OCI-LY1 (cell line): ENCODE data around the gene SLAMF1.

ENCODE experiments used
- H2AFZ ChIP-seq: fragments of 200-600 bp; sonication (generic), shearing (Covaris generic); 2 replicates; pipeline ENCODE4 v1.6.0; 2014; ENCODE audit warnings: antibody characterized with exemption, mild to moderate bottlenecking, low read length
- H3F3A ChIP-seq: fragments of 200-600 bp; sonication (generic), shearing (Covaris generic); 2 replicates; pipeline ENCODE4 v1.6.0; 2014; ENCODE audit warnings: mild to moderate bottlenecking, antibody characterized with exemption, low read length, moderate library complexity; ENCODE audit not compliant: insufficient read depth
- H3K27ac ChIP-seq: fragments of 200-600 bp; sonication (generic); 2 replicates; pipeline ENCODE4 v1.5.1; 2014; ENCODE audit warnings: low read length, mixed run types, mild to moderate bottlenecking, low read depth; ENCODE audit not compliant: poor library complexity, severe bottlenecking
- H3K27me3 ChIP-seq: fragments of 200-600 bp; sonication (generic); 2 replicates; pipeline ENCODE4 v1.6.0; 2014; ENCODE audit warnings: antibody characterized with exemption, mild to moderate bottlenecking, low read length, moderate library complexity; ENCODE audit not compliant: insufficient read depth
- H3K36me3 ChIP-seq: fragments of 200-600 bp; sonication (generic); 2 replicates; pipeline ENCODE4 v1.6.1; 2014; ENCODE audit warnings: mild to moderate bottlenecking, antibody characterized with exemption, low read length, moderate library complexity, mixed read lengths; ENCODE audit not compliant: insufficient read depth
- H3K4me1 ChIP-seq: fragments of 200-600 bp; sonication (generic); 2 replicates; pipeline ENCODE4 v1.5.1; 2014; ENCODE audit warnings: mild to moderate bottlenecking, low read length, moderate library complexity; ENCODE audit not compliant: insufficient read depth, severe bottlenecking
- H3K4me2 ChIP-seq: fragments of 200-600 bp; sonication (generic), shearing (Covaris generic); 2 replicates; pipeline ENCODE4 v1.6.1; 2014; ENCODE audit warnings: low read length
- H3K4me3 ChIP-seq: fragments of 200-600 bp; sonication (generic); 2 replicates; pipeline ENCODE4 v1.5.1; 2014; ENCODE audit warnings: low read length, low read depth, mild to moderate bottlenecking, mixed read lengths; ENCODE audit not compliant: poor library complexity, severe bottlenecking
- H3K79me2 ChIP-seq: fragments of 200-600 bp; shearing (Covaris generic); 2 replicates; pipeline ENCODE4 v1.6.1; 2016; ENCODE audit warnings: mixed run types, low read length, mixed read lengths; ENCODE audit not compliant: insufficient read depth
- H3K9ac ChIP-seq: fragments of 200-600 bp; sonication (generic), shearing (Covaris generic); 2 replicates; pipeline ENCODE4 v1.6.1; 2014; ENCODE audit warnings: mild to moderate bottlenecking, low read length, mixed read lengths
- H3K9me2 ChIP-seq: fragments of 200-600 bp; sonication (generic), shearing (Covaris generic); 2 replicates; pipeline ENCODE4 v1.6.1; 2014; ENCODE audit warnings: low read depth, mild to moderate bottlenecking, low read length, mixed read lengths
- H3K9me3 ChIP-seq: fragments of 200-600 bp; shearing (Covaris generic); 2 replicates; pipeline ENCODE4 v1.6.1; 2014; ENCODE audit warnings: low read length, mixed read lengths
- H4K20me1 ChIP-seq: fragments of 200-600 bp; sonication (generic), shearing (Covaris generic); 2 replicates; pipeline ENCODE4 v1.6.0; 2016; ENCODE audit warnings: mild to moderate bottlenecking, low read length; ENCODE audit not compliant: insufficient read depth
- EZH2 ChIP-seq: fragments of 200-600 bp; sonication (generic), shearing (Covaris generic); IDR thresholded peaks from 2 replicates; pipeline ENCODE4 v1.8.0; 2017; ENCODE audit warnings: borderline replicate concordance, mixed run types, mild to moderate bottlenecking, antibody characterized with exemption, low read length, moderate library complexity, mixed read lengths
- TF ChIP-seq, protein P1 (sequence below): fragments of 200-600 bp; sonication (generic), shearing (Covaris generic); IDR thresholded peaks from 2 replicates; pipeline ENCODE4 v1.5.1; 2017; ENCODE audit warnings: mild to moderate bottlenecking, antibody characterized with exemption, low read length, moderate library complexity, mixed read lengths

The SLAMF1 gene

GRCh38 chr1:160634543-160635491, 12.0 kb downstream of the SLAMF1 start:
- Histone ChIP-seq H3K9ac (no peak overlapping the region), H3K27me3 (no peaks in the 10 kb centered on the region), H3K9me3 (no peaks in the 10 kb centered on the region), H4K20me1 (no peaks in the 10 kb centered on the region), H3K4me2 (no peak overlapping the region), H2AFZ (no peak overlapping the region), H3K4me1 (peaks cover 33% of the 10 kb centered on the region), H3K79me2 (no peaks in the 10 kb centered on the region), H3K9me2 (no peaks in the 10 kb centered on the region), H3K36me3 (no peaks in the 10 kb centered on the region), H3K27ac (no peak overlapping the region), H3F3A (no peaks in the 10 kb centered on the region), H3K4me3 (no peak overlapping the region)
- TF ChIP-seq, protein P1, sequence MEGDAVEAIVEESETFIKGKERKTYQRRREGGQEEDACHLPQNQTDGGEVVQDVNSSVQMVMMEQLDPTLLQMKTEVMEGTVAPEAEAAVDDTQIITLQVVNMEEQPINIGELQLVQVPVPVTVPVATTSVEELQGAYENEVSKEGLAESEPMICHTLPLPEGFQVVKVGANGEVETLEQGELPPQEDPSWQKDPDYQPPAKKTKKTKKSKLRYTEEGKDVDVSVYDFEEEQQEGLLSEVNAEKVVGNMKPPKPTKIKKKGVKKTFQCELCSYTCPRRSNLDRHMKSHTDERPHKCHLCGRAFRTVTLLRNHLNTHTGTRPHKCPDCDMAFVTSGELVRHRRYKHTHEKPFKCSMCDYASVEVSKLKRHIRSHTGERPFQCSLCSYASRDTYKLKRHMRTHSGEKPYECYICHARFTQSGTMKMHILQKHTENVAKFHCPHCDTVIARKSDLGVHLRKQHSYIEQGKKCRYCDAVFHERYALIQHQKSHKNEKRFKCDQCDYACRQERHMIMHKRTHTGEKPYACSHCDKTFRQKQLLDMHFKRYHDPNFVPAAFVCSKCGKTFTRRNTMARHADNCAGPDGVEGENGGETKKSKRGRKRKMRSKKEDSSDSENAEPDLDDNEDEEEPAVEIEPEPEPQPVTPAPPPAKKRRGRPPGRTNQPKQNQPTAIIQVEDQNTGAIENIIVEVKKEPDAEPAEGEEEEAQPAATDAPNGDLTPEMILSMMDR = no peak
- no peak for TF ChIP-seq EZH2

- Histone ChIP-seq H2AFZ (no peak overlapping the region), H3K27me3 (no peaks in the 10 kb centered on the region), H3K4me1 (peaks cover 40% of the 10 kb centered on the region), H3K4me2 (no peak overlapping the region), H3K79me2 (no peaks in the 10 kb centered on the region), H3K9ac (no peak overlapping the region), H3F3A (no peaks in the 10 kb centered on the region), H3K27ac (no peak overlapping the region), H4K20me1 (no peaks in the 10 kb centered on the region), H3K36me3 (no peaks in the 10 kb centered on the region), H3K4me3 (no peak overlapping the region), H3K9me3 (no peaks in the 10 kb centered on the region), H3K9me2 (no peaks in the 10 kb centered on the region)
- TF ChIP-seq, protein P1 = no peak
- TF ChIP-seq EZH2 = no peak
Observed at GRCh38 chr1:160633330-160633903, 13.4 kb downstream of the SLAMF1 start.

GRCh38 chr1:160631983-160632625, 14.7 kb downstream of the SLAMF1 start:
- Histone ChIP-seq H3K27ac (no peak overlapping the region), H3K27me3 (no peaks in the 10 kb centered on the region), H3K36me3 (no peaks in the 10 kb centered on the region), H3K4me2 (no peak overlapping the region), H3K79me2 (no peaks in the 10 kb centered on the region), H3F3A (no peaks in the 10 kb centered on the region), H3K9me2 (no peaks in the 10 kb centered on the region), H2AFZ (no peak overlapping the region), H3K4me3 (no peak overlapping the region), H3K9ac (no peak overlapping the region), H3K4me1 (peaks cover 44% of the 10 kb centered on the region), H4K20me1 (no peaks in the 10 kb centered on the region), H3K9me3 (no peaks in the 10 kb centered on the region)
- no peak for TF ChIP-seq EZH2
- TF ChIP-seq, protein P1 = no peak
